ENCODE data around the gene DUS4L.
"Not testable (repeated sequence)": the region's sequence is repeated elsewhere in the genome, so short reads cannot be mapped to it uniquely, and the experiment has no call there.

DUS4L gene

DNA sequence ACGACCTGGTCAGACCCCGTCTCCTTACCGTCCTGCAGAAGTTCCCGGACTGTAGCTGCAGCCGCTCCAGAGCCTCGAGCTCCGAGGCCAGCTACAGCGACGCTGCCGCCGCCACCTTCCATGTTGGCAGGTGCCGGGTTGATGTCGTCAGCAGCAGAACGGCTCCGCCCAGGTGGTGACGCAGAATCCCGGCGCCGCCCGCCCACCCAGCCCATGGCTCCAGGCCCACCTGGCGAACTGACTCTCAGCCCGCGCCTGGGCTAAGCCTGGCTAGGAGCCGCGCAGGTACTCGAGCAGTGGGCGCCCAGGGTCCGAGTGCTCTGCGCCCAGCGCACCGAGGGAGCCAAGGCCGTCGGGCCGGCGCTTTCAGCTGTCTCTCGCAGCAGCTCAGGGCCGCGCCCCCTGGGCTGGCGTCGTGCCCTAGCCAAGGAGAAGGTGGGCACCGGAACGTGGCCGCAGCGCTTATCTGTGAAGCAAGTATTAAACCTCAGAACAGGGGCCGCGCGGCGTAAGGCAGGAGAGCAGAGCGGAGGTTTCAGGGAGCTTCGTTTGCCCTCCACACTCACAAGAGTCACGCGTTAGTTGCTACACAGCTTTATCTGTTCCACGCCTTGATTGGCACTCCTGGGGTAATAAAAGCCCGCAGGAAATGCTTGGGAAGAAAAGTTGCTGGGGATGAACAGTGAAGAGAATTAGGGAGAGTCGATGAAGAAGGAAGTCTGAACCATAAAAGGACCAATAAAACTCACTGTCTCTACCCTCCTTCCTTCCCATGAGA lies at the start of gene DUS4L, which contains the start of gene COG5:
Gene DUS4L (plus strand): TSS at position 197 of the 778 bp plus-strand sequence. CDS start 3,100 bp downstream, outside the sequence.
Gene COG5 (minus strand): TSS at position 146 of the 778 bp plus-strand sequence. CDS start 24 bp downstream, at position 122.
- DNase-seq, result peak; percentile 84 to 86

- no peak for DNase-seq
Measured at GRCh38 chr7:107526672-107527071, 37.1 kb upstream of the DUS4L start.

DNA sequence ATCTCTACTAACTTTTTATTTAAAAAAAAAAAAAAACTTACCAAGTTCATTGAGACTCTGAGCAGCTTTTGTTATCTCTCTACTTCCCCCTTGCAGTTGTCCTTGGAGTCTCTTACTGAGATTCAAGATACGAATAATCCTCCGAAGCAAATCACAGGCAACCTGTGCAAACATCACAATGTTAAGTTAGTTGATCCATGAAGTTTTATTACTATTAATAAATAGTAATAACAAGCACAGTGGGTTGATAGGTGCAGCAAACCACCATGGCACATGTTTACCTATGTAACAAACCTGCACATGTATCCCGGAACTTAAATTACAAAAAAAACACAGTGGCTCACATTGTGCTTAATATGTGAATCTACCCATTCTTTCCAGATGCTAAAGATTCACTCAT lies 36.6 kb upstream of the DUS4L start:
- DNase-seq, result no peak

DNA sequence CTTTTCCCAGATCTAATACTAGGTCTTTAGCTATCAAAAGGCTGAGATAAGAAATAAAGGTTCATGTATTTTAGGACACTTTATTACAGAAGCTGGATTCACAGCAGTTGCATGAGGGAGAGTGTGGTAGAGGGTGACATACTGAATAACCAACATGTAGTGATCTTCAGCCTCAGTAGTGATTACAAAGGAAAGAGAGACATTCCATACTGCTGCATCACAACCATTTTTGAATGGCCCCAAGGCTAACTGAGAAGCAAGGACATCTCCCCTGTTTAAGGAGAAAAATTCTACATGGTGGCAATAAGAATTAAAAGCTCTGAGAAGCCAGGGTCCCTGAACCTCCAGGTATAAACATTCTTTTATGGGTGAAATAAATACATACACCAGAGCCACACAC lies 35.3 kb upstream of the DUS4L start:
- no peak for DNase-seq

GRCh38 chr7:107530751-107531150 lies 33.0 kb upstream of the DUS4L start:
- no peak for DNase-seq

DNA sequence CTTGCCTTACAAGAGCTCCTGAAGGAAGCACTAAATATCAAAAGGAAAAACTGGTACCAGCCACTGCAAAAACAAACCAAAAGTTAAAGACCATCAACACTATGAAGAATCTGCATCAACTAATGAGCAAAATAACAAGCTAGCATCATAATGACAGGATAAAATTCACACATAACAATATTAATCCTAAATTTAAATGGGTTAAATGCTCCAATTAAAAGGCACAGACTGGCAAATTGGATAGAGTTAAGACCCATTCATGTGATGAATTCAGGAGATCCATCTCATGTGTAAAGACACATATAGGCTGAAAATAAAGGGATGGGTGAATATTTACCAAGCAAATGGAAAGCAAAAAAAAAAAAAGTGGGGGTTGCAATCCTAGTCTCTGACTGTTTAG lies 29.6 kb upstream of the DUS4L start:
- DNase-seq, result no peak

DNA sequence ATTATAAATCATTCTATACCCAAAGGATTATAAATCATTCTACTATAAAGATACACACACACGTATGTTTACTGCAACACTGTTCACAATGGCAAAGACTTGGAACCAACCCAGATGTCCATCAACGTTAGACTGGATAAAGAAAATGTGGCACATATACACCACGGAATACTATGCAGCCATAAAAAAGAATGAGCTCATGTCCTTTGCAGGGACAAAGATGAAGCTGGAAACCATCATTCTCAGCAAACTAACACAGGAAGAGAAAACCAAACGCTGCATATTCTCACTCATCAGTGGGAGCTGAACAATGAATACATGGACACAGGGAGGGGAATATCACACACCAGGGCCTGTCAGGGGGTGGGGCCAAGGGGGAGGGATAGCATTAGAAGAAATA lies 26.5 kb upstream of the DUS4L start:
- not testable (repeated sequence) for DNase-seq

- no peak for DNase-seq
Measured at GRCh38 chr7:107538001-107538400, 25.8 kb upstream of the DUS4L start.

DNA sequence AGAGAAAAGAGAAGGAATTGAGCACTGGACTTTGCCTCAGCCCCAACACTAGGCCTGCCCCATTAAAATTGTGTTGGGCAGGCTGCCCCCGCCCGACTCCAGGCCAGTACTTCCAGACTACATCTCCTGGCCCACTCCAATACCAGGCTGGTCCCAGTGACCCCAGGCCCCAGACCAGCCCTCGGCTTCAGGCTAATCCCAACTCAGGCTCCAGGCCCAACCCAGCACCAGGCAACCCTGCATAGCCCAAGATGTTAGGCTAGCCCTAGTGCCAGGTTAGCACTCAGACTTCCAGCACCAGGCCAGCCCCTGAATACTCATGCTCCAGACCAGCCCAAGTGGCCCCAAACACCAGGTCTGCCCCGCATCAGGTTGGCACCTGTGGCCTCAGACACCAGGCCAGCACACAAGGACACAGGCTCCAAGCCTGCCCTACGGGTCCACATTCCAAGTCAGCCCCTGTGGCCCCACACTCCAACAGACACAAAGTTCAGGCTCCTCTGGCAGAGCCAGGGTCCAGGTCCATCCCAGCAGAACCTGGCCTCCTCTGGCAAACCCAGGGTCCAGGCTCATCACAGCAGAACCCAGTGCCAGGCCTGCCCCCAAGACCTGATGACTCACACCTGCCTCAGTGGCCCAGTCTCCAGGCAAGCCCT lies 20.3 kb upstream of the DUS4L start:
- no peak for DNase-seq

GRCh38 chr7:107544848-107545591 lies 18.8 kb upstream of the DUS4L start:
- no peak for DNase-seq

DNA sequence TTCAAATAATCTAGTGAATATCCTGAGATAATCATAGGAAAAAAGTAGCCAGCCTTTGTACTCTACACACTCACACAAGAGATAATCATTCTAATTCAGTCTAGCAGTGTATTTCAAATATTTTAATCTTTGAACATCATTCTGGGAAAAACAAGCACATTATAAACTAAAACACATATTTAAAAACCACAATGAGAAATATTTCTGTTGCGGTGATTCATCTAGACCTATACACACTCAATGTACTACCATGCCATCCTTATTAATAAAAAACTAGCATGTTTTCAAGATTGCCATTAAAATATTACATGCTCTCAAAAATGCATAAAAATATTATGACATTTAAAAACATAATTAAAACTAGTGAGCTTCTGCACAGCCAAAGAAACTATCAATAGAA lies 11.8 kb upstream of the DUS4L start:
- no peak for DNase-seq

GRCh38 chr7:107555893-107556292 lies 7.9 kb upstream of the DUS4L start:
- no peak for DNase-seq

DNA sequence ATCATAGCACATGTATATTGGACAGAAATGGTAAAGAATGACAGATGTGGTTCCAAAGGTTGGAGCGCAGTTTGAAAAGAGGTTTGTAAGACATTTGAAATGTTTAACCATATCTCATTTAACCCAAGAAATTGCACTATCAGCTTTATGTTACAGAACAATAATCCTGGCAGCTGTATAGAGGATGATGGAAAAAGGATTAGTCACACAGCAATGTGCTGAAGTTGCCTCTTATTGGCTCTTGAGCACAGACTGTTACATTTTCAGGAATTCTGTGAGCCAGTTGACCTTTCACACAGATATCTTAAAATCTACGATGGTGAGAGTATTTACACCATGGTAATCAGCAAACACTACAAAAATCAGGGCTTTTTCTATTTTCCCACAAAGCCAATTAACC lies 3.9 kb upstream of the DUS4L start:
- DNase-seq, result no peak

- peak in 1 of 2 donors; percentile 37 for DNase-seq
Measured at GRCh38 chr7:107560898-107561516, 2.8 kb upstream of the DUS4L start.

DNA sequence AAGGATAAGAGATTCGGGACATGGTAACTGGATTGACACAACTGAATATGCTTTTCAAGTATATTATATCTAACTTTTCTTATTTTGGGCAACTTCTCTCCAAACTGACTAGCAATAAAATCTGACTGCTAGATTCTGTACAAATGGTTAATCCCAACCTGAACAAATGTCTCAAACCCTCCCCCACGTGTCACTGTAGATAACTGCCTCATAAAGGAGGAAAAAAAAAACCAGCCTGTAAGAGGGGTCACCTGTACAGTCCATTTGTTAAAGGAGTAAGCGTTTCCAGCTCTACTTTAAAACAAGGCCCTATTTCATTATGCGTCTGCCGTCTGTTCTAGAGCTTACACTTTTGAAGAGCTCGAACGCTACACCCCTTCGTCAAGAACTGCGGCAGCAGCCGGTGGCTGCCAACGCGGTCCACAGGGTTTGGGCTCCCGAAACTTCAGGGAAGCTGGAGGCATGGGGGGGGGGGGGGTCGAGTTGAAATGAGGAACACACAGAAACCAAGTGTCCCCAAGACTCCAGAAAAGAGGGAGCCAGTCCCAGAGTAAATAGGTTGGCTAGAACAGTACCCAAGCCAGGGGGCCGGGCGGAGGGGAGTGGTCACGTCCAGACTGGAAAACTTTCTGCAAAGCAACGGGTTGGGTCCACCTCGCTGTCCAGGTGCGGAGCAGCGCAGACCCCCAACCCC lies 543 bp upstream of the DUS4L start:
- DNase-seq, result no peak

- no peak for DNase-seq
Measured at GRCh38 chr7:107564553-107565298, 955 bp downstream of the DUS4L start.

- no peak for DNase-seq
Measured at GRCh38 chr7:107570298-107570697, 6.5 kb downstream of the DUS4L start.

- no peak for DNase-seq
Measured at GRCh38 chr7:107573537-107573936, 9.8 kb downstream of the DUS4L start.

- DNase-seq, result no peak
Measured at GRCh38 chr7:107579554-107579884, 15.7 kb downstream of the DUS4L start.

- DNase-seq, result peak; percentile 69 to 73
Measured at GRCh38 chr7:107579885-107580715, 16.3 kb downstream of the DUS4L start, which contains the start of gene BCAP29. Gene BCAP29 (plus strand): TSS chr7:107580246. CDS start chr7:107580773, 527 bp downstream.

Measured in CD4-positive, alpha-beta T cell treated with Interleukin-1 beta for 1 hour (primary cell).